Coronary artery (tissue), 2 donors: ENCODE results near the gene MYB.

Experiments used
- DNase-seq: peaks from one replicate; pipeline ENCODE4 v3.0.0-alpha.2; 2017; ENCODE audit warnings: low spot score
- H3K27ac ChIP-seq, 2 donors: fragments of 200-600 bp; sonication (generic); one replicate each; pipeline ENCODE4 v1.5.1; 2016 to 2019
- H3K4me3 ChIP-seq: fragments of 200-600 bp; sonication (generic); 2 replicates; pipeline ENCODE4 v1.5.1; 2016; ENCODE audit warnings: mild to moderate bottlenecking, moderate library complexity
- CTCF ChIP-seq: fragments of 200-600 bp; sonication (generic); IDR thresholded peaks from one replicate; pipeline ENCODE4 v1.5.1; 2019; ENCODE audit warnings: antibody characterized with exemption

Gene MYB

GRCh38 chr6:135260612-135261011, 79.5 kb downstream of the MYB start:
- no peak overlapping the region for H3K4me3 ChIP-seq
- no peak for TF ChIP-seq CTCF
- no peak overlapping the region for H3K27ac ChIP-seq
- DNase-seq, result no peak

GRCh38 chr6:135261872-135262725, 81.0 kb downstream of the MYB start:
- Histone ChIP-seq H3K27ac (no peak overlapping the region), H3K4me3 (no peak overlapping the region)
- TF ChIP-seq CTCF, result no peak
- DNase-seq, result no peak

GRCh38 chr6:135265278-135265677, 84.2 kb downstream of the MYB start:
- H3K27ac ChIP-seq, result no peak overlapping the region
- no peak overlapping the region for H3K4me3 ChIP-seq
- no peak for TF ChIP-seq CTCF
- DNase-seq, result no peak

- H3K4me3 ChIP-seq, result no peak overlapping the region
- TF ChIP-seq CTCF, result no peak
- no peak overlapping the region for H3K27ac ChIP-seq
- DNase-seq, result no peak
These were observed 85.6 kb downstream of the MYB start for GRCh38 chr6:135266675-135267074.

- DNase-seq, result no peak
- no peak for TF ChIP-seq CTCF
- H3K4me3 ChIP-seq, result no peak overlapping the region
- H3K27ac ChIP-seq, result no peak overlapping the region
These were observed 86.0 kb downstream of the MYB start for GRCh38 chr6:135267085-135267484.

- H3K27ac ChIP-seq, result no peak overlapping the region
- DNase-seq, result no peak
- no peak for TF ChIP-seq CTCF
- no peak overlapping the region for H3K4me3 ChIP-seq
These were observed 87.2 kb downstream of the MYB start for GRCh38 chr6:135268263-135268662.

GRCh38 chr6:135268740-135269139, 87.6 kb downstream of the MYB start:
- TF ChIP-seq CTCF, result no peak
- H3K4me3 ChIP-seq, result no peak overlapping the region
- no peak overlapping the region for H3K27ac ChIP-seq
- no peak for DNase-seq
